Stimulated activated CD4-positive, alpha-beta T cell treated with anti-CD3 and anti-CD28 coated beads, Interleukin-4, amount 100 ng/mL, for 48 hours (primary cell): ENCODE data around the gene STEEP1.

Experiments used
- DNase-seq, 2 donors: peaks; one replicate each; pipeline ENCODE4 v3.0.0-alpha.2; 2020; ENCODE audit warnings: low read depth in 2 of 2

The STEEP1 gene

GRCh38 chrX:119488749-119489148, 76.5 kb downstream of the STEEP1 start:
- no peak for DNase-seq
